Heart right ventricle (tissue), 16 donors: ENCODE data around the gene CCDC197. TPM values are rescaled to one million over a fixed set of nuclear protein-coding genes. Genes with fewer than 3 reads are reported as not detected.
A peak's percentile ranks its signal among the peaks of the same experiment; 100 is the strongest.

Source experiments
- ATAC-seq, 8 donors: fragments of 200-7000 bp; cut with Tn5 transposase; one replicate each; pipeline ENCODE4 v1.9.1; 2020; ENCODE audit warnings: mild to moderate bottlenecking in 8 of 8, moderate library complexity in 8 of 8, moderate number of reproducible peaks in 1 of 8
- DNase-seq, 2 donors: peaks; one replicate each; pipeline ENCODE4 v3.0.0-alpha.2; 2020
- H3K27ac ChIP-seq, 10 donors: fragments of 200-600 bp; sonication (generic) in 2 of 10; one replicate each; pipeline versions ENCODE4 v1.5.0 to v1.8.0; 2020 to 2022; ENCODE audit warnings: mild to moderate bottlenecking in 3 of 10
- H3K27me3 ChIP-seq, 7 donors: fragments of 200-600 bp; one replicate each; pipeline ENCODE4 v1.8.0; 2021 to 2022; ENCODE audit warnings: mild to moderate bottlenecking in 2 of 7
- H3K36me3 ChIP-seq, 9 donors: fragments of 200-600 bp; sonication (generic) in 1 of 9; one replicate each; pipeline versions ENCODE4 v1.5.0 to v1.8.0; 2020 to 2022; ENCODE audit warnings: mild to moderate bottlenecking in 2 of 9
- H3K4me1 ChIP-seq, 9 donors: fragments of 200-600 bp; sonication (generic) in 1 of 9; one replicate each; pipeline versions ENCODE4 v1.5.0 to v1.8.0; 2020 to 2022; ENCODE audit warnings: mild to moderate bottlenecking in 4 of 9
- H3K4me3 ChIP-seq, 10 donors: fragments of 200-600 bp; sonication (generic) in 2 of 10; one replicate each; pipeline versions ENCODE4 v1.5.0 to v1.8.0; 2020 to 2022; ENCODE audit warnings: mild to moderate bottlenecking in 7 of 10, moderate library complexity in 2 of 10
- H3K9me3 ChIP-seq, 11 donors: fragments of 200-600 bp in 10 of 11; sonication (generic) in 2 of 11; one replicate each; pipeline versions ENCODE4 v1.5.0 to v1.8.0; 2013 to 2022; ENCODE audit warnings: mild to moderate bottlenecking in 2 of 11, control low read depth in 1 of 11, moderate library complexity in 1 of 11
- CTCF ChIP-seq, 9 donors: fragments of 200-600 bp; sonication (generic) in 2 of 9; IDR thresholded peaks; one replicate each; pipeline versions ENCODE4 v1.5.0 to v1.8.0; 2021 to 2022; ENCODE audit warnings: antibody characterized with exemption in 9 of 9, mild to moderate bottlenecking in 5 of 9, moderate library complexity in 1 of 9
- WGBS, 2 donors: extraction: QIAGEN DNeasy Blood & Tissue Kit; methylation state at CpG; one replicate each; pipeline ENCODE4 v1.1.7; 2013; ENCODE audit warnings: inconsistent platforms in 1 of 2; 5-methylcytosine and 5-hydroxymethylcytosine counted together
- intact Hi-C, 10 donors: fragments of 100-400 bp; cut with DNase I; formaldehyde crosslinking; loops; one replicate each; pipeline versions ENCODE4 v1.11.1 to v1.14.2; 2022
- polyA plus RNA-seq, 2 donors: library from polyadenylated mRNA; stranded (reverse); fragments of 200-250 nt; gene quantifications; one replicate each; pipeline ENCODE4 v1.2.3, GENCODE V29; 2013
- total RNA-seq, 10 donors: library from RNA; stranded (reverse); fragmentation: NEBNext Ultra II Directional in 3 of 10; extraction: Animal tissue kit (Norgen Biotek cat#: 25700) in 3 of 10; gene quantifications; one replicate each; pipeline versions ENCODE4 v1.2.1 to v1.2.4, GENCODE V29; 2021 to 2023
- donor health status: Arrhythmogenic right ventricular cardiomyopathy.
- donor health status: ischemic (EF 13 %, LVEDD 7.1; RV severe dilation, severe dysfunction).
- donor health status: healthy with polysubstance abuse.
- donor health status: DM: no; HTN: yes; CAD: no.
- donor health status: DM: no; HTN: no; CAD: no.
- donor health status: ischemic (EF 25% LVEDD 6.9; RV normal size, moderate dysfunction).
- donor health status: ischemic (EF 25% LVEDD 5.7; RV mildly dilated, moderate dysfunction).
- donor health status: healthy.
- donor health status: DM: yes; HTN: yes; CAD: no.
- donor health status: Ischemic cardiomyopathy.
- donor health status: ischemic (EF 35%, LVEDD 5.7; RV mildly dilated, moderate dysfunction).
- donor health status: nonischemic (EF 11% LVEDD 7.7; RV severe dilation, severe dysfunction).
- donor health status: DM: yes; HTN: yes; CAD: no.
- donor health status: PGD.
- donor health status: ischemic (EF 29% LVEDD 5.4; RV normal size, mild dysfunction).
- donor health status: nonischemic (EF 23%, LVEDD 6.1; RV moderate dilation, normal function).

Gene CCDC197
- total and polyA plus RNA-seq, 12 donors, result 0.40 to 1.6 (median 0.86) TPM; not detected in 2

GRCh38 chr14:94004015-94004414, 6.9 kb downstream of the CCDC197 start:
- intact Hi-C loops, result loop anchor here in 5 of 10 donors (5.0 to 10.0 kb wide), 4 partner anchors 47 to 352 kb away; no protein-coding TSS in a partner anchor
- DNase-seq (no peak), ATAC-seq (no peak)
- Histone ChIP-seq H3K4me1 (peaks cover 0 to 15% (median 5%) of the 10 kb centered on the region in 9 donors), H3K4me3 (no peak overlapping the region), H3K27me3 (peaks cover 0 to 22% (median 0%) of the 10 kb centered on the region in 7 donors), H3K36me3 (no peaks in the 10 kb centered on the region), H3K9me3 (no peaks in the 10 kb centered on the region), H3K27ac (no peak overlapping the region)
- TF ChIP-seq CTCF (IDR thresholded peaks at IDR 0.05), result no peak
- WGBS, 2 donors, result 75 to 80% methylated on average over 8 of the region's 8 CpGs

DNA sequence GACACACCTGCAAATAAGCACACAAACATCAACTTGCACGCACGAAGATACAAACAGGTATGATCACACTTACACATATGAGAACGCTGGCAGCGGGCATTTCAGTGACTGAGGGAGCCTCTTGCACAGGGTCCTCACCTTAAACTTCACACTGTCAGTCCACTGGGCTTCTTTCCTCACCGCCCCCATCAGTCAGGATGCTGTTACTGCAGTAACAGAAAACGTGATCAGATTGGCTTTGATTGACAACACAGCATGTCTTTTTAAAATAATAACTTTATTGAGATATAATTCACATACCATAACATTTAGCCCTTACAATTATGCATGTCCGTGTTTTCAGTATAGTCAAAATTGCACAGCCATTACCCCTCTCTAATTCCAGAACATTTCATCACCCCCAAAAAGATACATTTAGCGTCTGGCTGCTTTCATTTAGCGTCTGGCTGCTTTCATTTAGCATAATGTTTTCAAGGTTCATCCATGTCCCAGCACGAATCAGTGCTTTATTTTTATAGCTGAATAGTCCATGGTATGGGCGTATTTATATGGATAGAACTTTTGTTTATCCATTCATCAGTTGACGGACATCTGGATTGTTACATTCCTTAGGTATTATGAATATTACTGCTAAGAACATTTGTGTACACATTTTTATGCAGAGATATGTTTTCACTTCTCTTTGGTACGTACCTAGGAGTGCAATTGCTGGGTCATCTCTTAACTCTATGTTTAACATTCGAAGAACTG, 8.4 kb downstream of the CCDC197 start:
- DNase-seq, result no peak
- H3K9me3 ChIP-seq, result no peaks in the 10 kb centered on the region
- H3K36me3 ChIP-seq, result no peaks in the 10 kb centered on the region
- TF ChIP-seq CTCF (IDR thresholded peaks at IDR 0.05), result peak in 5 of 9 donors; percentile 24 to 49 (median 38)
- H3K4me1 ChIP-seq, result peaks cover 0 to 11% (median 0%) of the 10 kb centered on the region in 9 donors
- no peak overlapping the region for H3K4me3 ChIP-seq
- H3K27me3 ChIP-seq, result peaks cover 0 to 23% (median 0%) of the 10 kb centered on the region in 7 donors
- ATAC-seq, result no peak
- no peak overlapping the region for H3K27ac ChIP-seq
- WGBS, 2 donors, result 51 to 52% methylated on average over 14 of the region's 14 CpGs
- intact Hi-C loops, result loop anchor here in 2 of 10 donors (10.0 kb wide), 1 partner anchor 351 kb away; no protein-coding TSS in a partner anchor

DNA sequence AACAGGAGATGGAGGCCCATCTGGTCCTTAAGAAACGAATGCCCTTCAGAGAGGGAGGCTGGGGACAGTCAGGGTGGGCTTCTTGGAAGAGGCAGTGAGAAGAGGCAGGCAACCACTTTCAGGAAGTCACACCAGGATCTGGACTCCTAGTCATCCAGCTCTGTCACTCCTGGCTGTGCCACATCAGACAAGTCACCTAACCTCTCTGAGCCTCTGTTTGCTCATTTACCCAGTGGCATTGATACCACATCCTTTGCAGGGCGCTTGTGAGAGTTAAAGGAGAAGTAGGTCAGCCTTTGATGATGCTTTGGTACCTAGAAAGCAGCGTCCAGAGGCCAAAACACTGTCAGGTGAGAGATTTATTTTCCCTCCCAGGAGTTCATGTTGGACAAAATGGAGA, 11.1 kb downstream of the CCDC197 start:
- ATAC-seq, result no peak
- H3K4me3 ChIP-seq, result no peak overlapping the region
- TF ChIP-seq CTCF (IDR thresholded peaks at IDR 0.05), result no peak
- H3K36me3 ChIP-seq, result no peaks in the 10 kb centered on the region
- peaks cover 0 to 6% (median 0%) of the 10 kb centered on the region in 9 donors for H3K4me1 ChIP-seq
- H3K9me3 ChIP-seq, result no peaks in the 10 kb centered on the region
- intact Hi-C loops, result loop anchor here in 2 of 10 donors (10.0 kb wide), 1 partner anchor 353 kb away; no protein-coding TSS in a partner anchor
- H3K27ac ChIP-seq, result no peak overlapping the region
- H3K27me3 ChIP-seq, result peaks cover 0 to 18% (median 0%) of the 10 kb centered on the region in 7 donors
- 69 to 87% methylated on average over 3 of the region's 3 CpGs for WGBS, 2 donors
- no peak for DNase-seq

GRCh38 chr14:94009767-94010166, 12.7 kb downstream of the CCDC197 start:
- peak in 4 of 8 donors; percentile 21 to 55 (median 30) for ATAC-seq
- peaks cover 0 to 6% (median 0%) of the 10 kb centered on the region in 9 donors for H3K4me1 ChIP-seq
- WGBS, 2 donors, result 16 to 33% methylated on average over 4 of the region's 4 CpGs
- TF ChIP-seq CTCF (IDR thresholded peaks at IDR 0.05), result no peak
- no peaks in the 10 kb centered on the region for H3K36me3 ChIP-seq
- no peak overlapping the region for H3K27ac ChIP-seq
- no peak for DNase-seq
- H3K4me3 ChIP-seq, result no peak overlapping the region
- H3K27me3 ChIP-seq, result peaks cover 0 to 18% (median 0%) of the 10 kb centered on the region in 7 donors
- intact Hi-C loops, result loop anchor here in 2 of 10 donors (10.0 kb wide), 1 partner anchor 355 kb away; no protein-coding TSS in a partner anchor
- H3K9me3 ChIP-seq, result no peaks in the 10 kb centered on the region
